Smooth muscle cell (in vitro differentiated cells): ENCODE results near the gene ZNF154. TPM values are rescaled to one million over a fixed set of nuclear protein-coding genes. Genes with fewer than 3 reads are reported as not detected.

Source experiments
- DNase-seq: peaks from one replicate; lab custom pipeline; 2025; ENCODE audit not compliant: unreplicated experiment; lab: John Stamatoyannopoulos, UW
- H2AFZ ChIP-seq: fragments of 200-600 bp; sonication (generic); 2 replicates; pipeline ENCODE4 v1.6.0; 2016; ENCODE audit warnings: antibody characterized with exemption, low read depth, mild to moderate bottlenecking
- H3F3A ChIP-seq: fragments of 200-600 bp; sonication (generic); 2 replicates; pipeline ENCODE4 v1.6.0; 2017; ENCODE audit warnings: antibody characterized with exemption, low read depth
- H3K27ac ChIP-seq: fragments of 200-600 bp; sonication (generic); 2 replicates; pipeline ENCODE4 v1.5.1; 2016; ENCODE audit warnings: low read depth, mild to moderate bottlenecking
- H3K27me3 ChIP-seq: fragments of 200-600 bp; sonication (generic); 2 replicates; pipeline ENCODE4 v1.6.1; 2016; ENCODE audit warnings: low read depth, mild to moderate bottlenecking
- H3K36me3 ChIP-seq: fragments of 200-600 bp; sonication (generic); 2 replicates; pipeline ENCODE4 v1.5.1; 2016; ENCODE audit warnings: low read depth
- H3K4me1 ChIP-seq: fragments of 200-600 bp; sonication (generic); 2 replicates; pipeline ENCODE4 v1.5.1; 2016; ENCODE audit warnings: low read depth
- H3K4me2 ChIP-seq: fragments of 200-600 bp; sonication (generic); 2 replicates; pipeline ENCODE4 v1.6.0; 2016; ENCODE audit warnings: mild to moderate bottlenecking
- H3K4me3 ChIP-seq: fragments of 200-600 bp; sonication (generic); 2 replicates; pipeline ENCODE4 v1.5.1; 2016; ENCODE audit warnings: mild to moderate bottlenecking
- H3K79me2 ChIP-seq: fragments of 200-600 bp; sonication (generic); 2 replicates; pipeline ENCODE4 v1.6.0; 2016; ENCODE audit warnings: low read depth, mild to moderate bottlenecking
- H3K9ac ChIP-seq: fragments of 200-600 bp; sonication (generic); 2 replicates; pipeline ENCODE4 v1.6.0; 2016; ENCODE audit warnings: low read depth
- H3K9me3 ChIP-seq: fragments of 200-600 bp; sonication (generic); replicated peaks from 2 replicates; pipeline ENCODE4 v1.5.1; 2016; ENCODE audit warnings: low read depth
- H4K20me1 ChIP-seq: fragments of 200-600 bp; sonication (generic); 2 replicates; pipeline ENCODE4 v1.6.0; 2016; ENCODE audit warnings: low read depth
- CTCF ChIP-seq: fragments of 200-600 bp; sonication (generic); IDR thresholded peaks from 2 replicates; pipeline ENCODE4 v1.5.1; 2017; ENCODE audit warnings: borderline replicate concordance, mild to moderate bottlenecking, antibody characterized with exemption; ENCODE audit not compliant: insufficient read depth, poor library complexity, severe bottlenecking
- WGBS: methylation state at CpG from one replicate; pipeline ENCODE4 v1.1.7; 2016; ENCODE audit warnings: low lambda C conversion rate; 5-methylcytosine and 5-hydroxymethylcytosine counted together
- polyA plus RNA-seq: library from polyadenylated mRNA; unstranded; fragments of >200 nt; fragmentation: Nextera tagmentation; extraction: Ambion mirVana; gene quantifications from 2 replicates; pipeline ENCODE4 v1.2.1, GENCODE V29; 2016
- total RNA-seq: library from RNA; depleted of rRNA; stranded (reverse); fragments of >200 nt; gene quantifications from 2 replicates; pipeline ENCODE4 v1.2.3, GENCODE V29; 2014

The ZNF154 gene
- total and polyA plus RNA-seq, 2 experiments from 2014 or later = 3.3 to 9.6 TPM

GRCh38 chr19:57687363-57688010, 21.5 kb downstream of the ZNF154 start:
- Histone ChIP-seq H3K27me3 (no peaks in the 10 kb centered on the region), H3F3A (no peaks in the 10 kb centered on the region), H3K4me1 (peaks cover 8% of the 10 kb centered on the region), H3K4me2 (no peak overlapping the region), H3K9me3 (peaks cover 27% of the 10 kb centered on the region), H4K20me1 (no peaks in the 10 kb centered on the region), H3K9ac (no peak overlapping the region), H3K36me3 (peaks cover 28% of the 10 kb centered on the region), H3K79me2 (peaks cover 71% of the 10 kb centered on the region), H2AFZ (no peak overlapping the region), H3K27ac (no peak overlapping the region), H3K4me3 (no peak overlapping the region)
- no peak for TF ChIP-seq CTCF
- WGBS = 98% methylated on average over 12 of the region's 12 CpGs
- DNase-seq = no peak

- Histone ChIP-seq H4K20me1 (no peaks in the 10 kb centered on the region), H3K27ac (no peak overlapping the region), H3F3A (no peaks in the 10 kb centered on the region), H3K4me1 (peaks cover 8% of the 10 kb centered on the region), H3K27me3 (no peaks in the 10 kb centered on the region), H3K4me3 (no peak overlapping the region), H3K4me2 (no peak overlapping the region), H3K79me2 (peaks cover 73% of the 10 kb centered on the region), H2AFZ (no peak overlapping the region), H3K9me3 (peaks cover 27% of the 10 kb centered on the region), H3K36me3 (peaks cover 28% of the 10 kb centered on the region), H3K9ac (no peak overlapping the region)
- TF ChIP-seq CTCF = no peak
- 100% methylated on average over 3 of the region's 3 CpGs for WGBS
- DNase-seq = no peak
Observed at GRCh38 chr19:57686727-57687126, 22.3 kb downstream of the ZNF154 start.

GRCh38 chr19:57682226-57682766, 26.7 kb downstream of the ZNF154 start:
- DNase-seq = no peak
- Histone ChIP-seq H3F3A (no peaks in the 10 kb centered on the region), H3K79me2 (peaks cover 39% of the 10 kb centered on the region), H3K27ac (no peak overlapping the region), H2AFZ (peak overlapping the region; percentile 88), H3K36me3 (peaks cover 16% of the 10 kb centered on the region), H4K20me1 (no peaks in the 10 kb centered on the region), H3K4me2 (peak overlapping the region; percentile 97), H3K27me3 (peaks cover 11% of the 10 kb centered on the region), H3K4me3 (peak overlapping the region; percentile 73), H3K4me1 (peaks cover 8% of the 10 kb centered on the region), H3K9me3 (peaks cover 11% of the 10 kb centered on the region), H3K9ac (peak overlapping the region; percentile 58)
- WGBS = 7% methylated on average over 19 of the region's 19 CpGs
- TF ChIP-seq CTCF = no peak

GRCh38 chr19:57675881-57676280, 33.1 kb downstream of the ZNF154 start:
- Histone ChIP-seq H3K79me2 (no peaks in the 10 kb centered on the region), H3K4me1 (no peaks in the 10 kb centered on the region), H3K4me2 (no peak overlapping the region), H3K27me3 (peaks cover 11% of the 10 kb centered on the region), H3K36me3 (no peaks in the 10 kb centered on the region), H3F3A (no peaks in the 10 kb centered on the region), H3K27ac (no peak overlapping the region), H4K20me1 (no peaks in the 10 kb centered on the region), H2AFZ (no peak overlapping the region), H3K4me3 (no peak overlapping the region), H3K9ac (no peak overlapping the region), H3K9me3 (no peaks in the 10 kb centered on the region)
- no peak for TF ChIP-seq CTCF
- 68% methylated on average over 2 of the region's 2 CpGs for WGBS
- DNase-seq = no peak
